ENCODE measurements around the gene SYNPO.

DNA sequence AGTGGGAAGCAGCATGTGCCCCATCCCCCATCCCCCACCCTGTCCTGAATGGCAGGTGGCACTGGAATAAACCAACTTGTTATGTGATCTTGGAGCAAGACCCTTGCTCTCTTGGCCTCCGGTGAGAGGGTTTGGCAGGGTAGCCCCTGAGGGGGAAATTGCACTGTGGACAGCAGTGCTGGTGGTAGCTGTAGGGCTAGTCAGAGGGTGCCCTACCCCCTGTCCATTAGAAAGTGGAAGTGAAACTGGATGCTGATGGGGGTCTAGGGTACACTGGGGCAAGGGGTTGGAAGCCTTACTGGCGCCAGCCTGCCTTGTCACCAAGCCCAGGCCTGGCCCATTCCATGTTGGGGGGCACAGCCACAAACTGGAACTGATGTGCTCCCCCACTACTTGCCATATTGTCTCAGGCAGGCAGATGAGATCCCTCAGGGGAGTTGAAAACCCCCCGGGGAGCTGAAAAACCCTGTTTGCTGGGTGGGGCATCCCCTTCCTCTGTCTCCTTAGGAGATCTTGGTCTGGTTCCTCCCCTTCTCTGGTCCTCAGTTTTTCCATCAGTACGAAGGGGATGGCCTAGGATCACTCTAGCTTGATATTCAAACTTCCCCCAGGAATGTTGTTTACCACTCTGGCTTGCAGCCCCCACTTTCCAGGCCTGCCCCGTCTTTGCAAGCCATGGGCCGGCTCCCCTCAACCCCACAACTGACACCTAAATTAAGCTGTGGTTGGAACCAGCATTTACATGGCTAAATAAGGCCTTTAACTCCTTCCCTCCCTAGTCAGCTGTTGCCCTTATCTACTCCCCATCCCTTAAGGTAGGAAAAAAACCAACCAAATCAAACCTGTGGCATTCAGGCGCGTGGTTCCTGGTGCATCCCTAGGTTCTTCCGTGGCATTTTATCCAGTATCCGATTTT lies 14.4 kb upstream of the SYNPO start:
- TF ChIP-seq EZH2 (IDR thresholded peaks at IDR 0.05; ENCODE audit: low read length, missing control alignments) = no peak
- TF ChIP-seq, protein P1, sequence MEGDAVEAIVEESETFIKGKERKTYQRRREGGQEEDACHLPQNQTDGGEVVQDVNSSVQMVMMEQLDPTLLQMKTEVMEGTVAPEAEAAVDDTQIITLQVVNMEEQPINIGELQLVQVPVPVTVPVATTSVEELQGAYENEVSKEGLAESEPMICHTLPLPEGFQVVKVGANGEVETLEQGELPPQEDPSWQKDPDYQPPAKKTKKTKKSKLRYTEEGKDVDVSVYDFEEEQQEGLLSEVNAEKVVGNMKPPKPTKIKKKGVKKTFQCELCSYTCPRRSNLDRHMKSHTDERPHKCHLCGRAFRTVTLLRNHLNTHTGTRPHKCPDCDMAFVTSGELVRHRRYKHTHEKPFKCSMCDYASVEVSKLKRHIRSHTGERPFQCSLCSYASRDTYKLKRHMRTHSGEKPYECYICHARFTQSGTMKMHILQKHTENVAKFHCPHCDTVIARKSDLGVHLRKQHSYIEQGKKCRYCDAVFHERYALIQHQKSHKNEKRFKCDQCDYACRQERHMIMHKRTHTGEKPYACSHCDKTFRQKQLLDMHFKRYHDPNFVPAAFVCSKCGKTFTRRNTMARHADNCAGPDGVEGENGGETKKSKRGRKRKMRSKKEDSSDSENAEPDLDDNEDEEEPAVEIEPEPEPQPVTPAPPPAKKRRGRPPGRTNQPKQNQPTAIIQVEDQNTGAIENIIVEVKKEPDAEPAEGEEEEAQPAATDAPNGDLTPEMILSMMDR (conservative IDR thresholded peaks at IDR 0.05 in 1 of 2, IDR thresholded peaks at IDR 0.05 in 1 of 2; ENCODE audit: low read depth in 1 of 2, low read length in 2 of 2) = no peak

Measured in fibroblast of lung (primary cell).